ENCODE measurements around the gene SIK3.
"Not testable (repeated sequence)": the region's sequence is repeated elsewhere in the genome, so short reads cannot be mapped to it uniquely, and the experiment has no call there.

SIK3 gene

GRCh38 chr11:117127171-117127901 is 29.1 kb upstream of the SIK3 start:
- DNase-seq (ENCODE audit: low read depth) = no peak
- no peak for TF ChIP-seq MYC (IDR thresholded peaks at IDR 0.05; ENCODE audit: low read depth, low read length)
- no peak for TF ChIP-seq CTCF (IDR thresholded peaks at IDR 0.05; ENCODE audit: low read depth, low read length)
- TF ChIP-seq MAX (IDR thresholded peaks at IDR 0.05; ENCODE audit: low read depth, low read length) = no peak
- TF ChIP-seq POLR2A (IDR thresholded peaks at IDR 0.05; ENCODE audit: extremely low read depth, insufficient read length) = no peak
- H3K4me3 ChIP-seq (ENCODE audit: low read depth, low read length) = no peak overlapping the region

GRCh38 chr11:117126223-117126965 is 28.2 kb upstream of the SIK3 start:
- no peak overlapping the region for H3K4me3 ChIP-seq (ENCODE audit: low read depth, low read length)
- no peak for DNase-seq (ENCODE audit: low read depth)
- TF ChIP-seq POLR2A (IDR thresholded peaks at IDR 0.05; ENCODE audit: extremely low read depth, insufficient read length) (no peak), MAX (IDR thresholded peaks at IDR 0.05; ENCODE audit: low read depth, low read length) (no peak), CTCF (IDR thresholded peaks at IDR 0.05; ENCODE audit: low read depth, low read length) (no peak), MYC (IDR thresholded peaks at IDR 0.05; ENCODE audit: low read depth, low read length) (no peak)

- no peak overlapping the region for H3K4me3 ChIP-seq (ENCODE audit: low read depth, low read length)
- no peak for DNase-seq (ENCODE audit: low read depth)
- TF ChIP-seq POLR2A (IDR thresholded peaks at IDR 0.05; ENCODE audit: extremely low read depth, insufficient read length) = no peak
- no peak for TF ChIP-seq MAX (IDR thresholded peaks at IDR 0.05; ENCODE audit: low read depth, low read length)
- no peak for TF ChIP-seq CTCF (IDR thresholded peaks at IDR 0.05; ENCODE audit: low read depth, low read length)
- no peak for TF ChIP-seq MYC (IDR thresholded peaks at IDR 0.05; ENCODE audit: low read depth, low read length)
Observed at GRCh38 chr11:117122556-117122955, 24.3 kb upstream of the SIK3 start.

- no peak for TF ChIP-seq MAX (IDR thresholded peaks at IDR 0.05; ENCODE audit: low read depth, low read length)
- no peak for TF ChIP-seq MYC (IDR thresholded peaks at IDR 0.05; ENCODE audit: low read depth, low read length)
- TF ChIP-seq CTCF (IDR thresholded peaks at IDR 0.05; ENCODE audit: low read depth, low read length) = no peak
- TF ChIP-seq POLR2A (IDR thresholded peaks at IDR 0.05; ENCODE audit: extremely low read depth, insufficient read length) = no peak
- H3K4me3 ChIP-seq (ENCODE audit: low read depth, low read length) = no peak overlapping the region
- no peak for DNase-seq (ENCODE audit: low read depth)
Observed at GRCh38 chr11:117121176-117121575, 22.9 kb upstream of the SIK3 start.

GRCh38 chr11:117117681-117118080 is 19.5 kb upstream of the SIK3 start:
- no peak for DNase-seq (ENCODE audit: low read depth)

GRCh38 chr11:117112939-117113338 is 14.7 kb upstream of the SIK3 start:
- DNase-seq (ENCODE audit: low read depth); H3K4me3 ChIP-seq (ENCODE audit: low read depth, low read length): not testable (repeated sequence)

More at GRCh38 chr11:117117681-117118080, 19.5 kb upstream of the SIK3 start:
- H3K4me3 ChIP-seq (ENCODE audit: low read depth, low read length) = no peak overlapping the region
- no peak for TF ChIP-seq MAX (IDR thresholded peaks at IDR 0.05; ENCODE audit: low read depth, low read length)
- no peak for TF ChIP-seq CTCF (IDR thresholded peaks at IDR 0.05; ENCODE audit: low read depth, low read length)
- no peak for TF ChIP-seq MYC (IDR thresholded peaks at IDR 0.05; ENCODE audit: low read depth, low read length)
- TF ChIP-seq POLR2A (IDR thresholded peaks at IDR 0.05; ENCODE audit: extremely low read depth, insufficient read length) = no peak

GRCh38 chr11:117112497-117112896 is 14.3 kb upstream of the SIK3 start:
- not testable (repeated sequence) for H3K4me3 ChIP-seq (ENCODE audit: low read depth, low read length); DNase-seq (ENCODE audit: low read depth)
